Cardiac septum (tissue), 1 donor: ENCODE results near the gene MYO5B. TPM values are rescaled to one million over a fixed set of nuclear protein-coding genes. Genes with fewer than 3 reads are reported as not detected.

Experiments
- DNase-seq: peaks from one replicate; pipeline ENCODE4 v3.0.0-alpha.2; 2020; ENCODE audit warnings: low spot score
- intact Hi-C: fragments of 100-400 bp; cut with DNase I; formaldehyde crosslinking; loops from one replicate; pipeline ENCODE4 v1.14.0; 2022
- total RNA-seq: library from RNA; stranded (reverse); fragmentation: NEBNext Ultra II Directional; extraction: Animal tissue kit (Norgen Biotek cat#: 25700); gene quantifications from one replicate; pipeline ENCODE4 v1.2.1, GENCODE V29; 2021
- donor health status: DM: no; HTN: no; CAD: no.

The MYO5B gene
- total RNA-seq, 1 donor from 2014 or later = 5.2 TPM

DNA sequence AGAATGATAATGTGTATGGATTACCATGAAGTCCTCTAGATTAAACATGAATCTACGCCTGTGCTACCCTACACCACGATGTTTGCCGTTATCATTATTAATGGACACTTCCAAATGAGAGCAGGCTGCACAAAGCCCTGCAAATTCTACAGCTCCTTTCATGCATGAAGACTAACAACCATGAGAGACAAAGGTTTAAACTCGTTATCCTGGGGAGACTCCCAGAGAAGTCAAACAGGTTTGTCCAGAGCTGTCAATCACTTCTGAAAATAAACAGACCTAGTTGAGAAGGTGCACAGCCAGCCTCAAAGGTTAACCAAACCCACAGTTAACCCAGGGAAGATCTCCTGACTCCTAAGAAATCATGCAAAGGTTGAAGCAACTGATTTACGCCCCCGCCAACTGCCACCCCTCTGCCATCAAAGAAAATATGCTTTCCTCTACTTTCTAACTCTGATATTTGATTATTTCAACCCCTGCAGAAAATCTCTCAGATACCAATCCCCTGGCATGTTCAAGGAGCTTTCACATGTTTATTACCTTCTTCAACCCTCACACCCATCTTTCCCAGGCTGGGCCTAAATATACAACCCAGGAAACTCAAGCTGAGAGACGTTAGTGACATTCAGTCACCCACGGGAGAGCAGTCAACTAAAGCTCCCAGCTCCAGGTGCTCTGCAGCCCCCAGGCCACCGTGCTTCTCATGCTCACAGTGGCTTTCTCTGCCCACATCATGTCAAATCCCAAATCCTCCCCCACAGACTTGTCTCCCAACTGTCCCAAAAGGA is 35.9 kb downstream of the MYO5B start:
- no peak for DNase-seq
- intact Hi-C loops = no loop called here

DNA sequence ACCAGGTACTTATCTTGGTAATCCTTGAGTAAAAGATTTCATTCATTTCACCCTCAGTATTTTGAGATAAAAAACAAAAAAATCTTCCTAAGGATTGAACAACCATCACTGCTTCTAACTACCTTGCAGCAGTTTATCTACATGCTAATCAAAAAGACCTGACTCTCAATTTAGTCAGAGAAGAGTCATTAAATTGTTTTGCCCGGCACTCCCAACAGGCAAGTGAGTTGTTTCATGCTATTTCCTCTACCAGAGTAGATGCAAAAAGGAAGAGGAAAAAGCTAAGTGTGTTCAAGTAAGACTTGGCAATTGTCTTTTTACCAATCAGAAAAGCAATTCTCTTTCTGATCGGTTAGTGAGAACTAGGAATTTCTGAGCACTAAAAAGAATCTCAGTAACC is 39.5 kb downstream of the MYO5B start:
- intact Hi-C loops = no loop called here
- no peak for DNase-seq

DNA sequence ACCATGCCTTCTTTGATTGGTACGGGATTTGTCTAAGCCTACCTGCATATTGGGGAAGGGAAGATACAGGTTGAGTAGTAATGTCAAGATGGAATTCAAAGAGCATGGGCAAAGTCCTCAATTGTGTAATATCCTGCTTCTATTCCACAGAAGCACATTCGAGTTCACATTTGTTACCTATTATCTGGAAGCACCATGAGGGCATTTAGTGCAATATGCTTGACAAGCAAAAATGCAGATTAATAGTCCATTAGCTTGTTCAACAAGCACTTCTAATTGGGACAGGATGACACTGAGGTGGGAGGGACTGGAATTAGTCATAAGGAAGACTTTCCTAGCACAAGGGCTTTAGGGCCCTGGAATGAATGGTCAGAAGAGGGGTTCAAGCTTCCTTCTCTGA is 40.5 kb downstream of the MYO5B start:
- intact Hi-C loops = no loop called here
- DNase-seq = no peak

DNA sequence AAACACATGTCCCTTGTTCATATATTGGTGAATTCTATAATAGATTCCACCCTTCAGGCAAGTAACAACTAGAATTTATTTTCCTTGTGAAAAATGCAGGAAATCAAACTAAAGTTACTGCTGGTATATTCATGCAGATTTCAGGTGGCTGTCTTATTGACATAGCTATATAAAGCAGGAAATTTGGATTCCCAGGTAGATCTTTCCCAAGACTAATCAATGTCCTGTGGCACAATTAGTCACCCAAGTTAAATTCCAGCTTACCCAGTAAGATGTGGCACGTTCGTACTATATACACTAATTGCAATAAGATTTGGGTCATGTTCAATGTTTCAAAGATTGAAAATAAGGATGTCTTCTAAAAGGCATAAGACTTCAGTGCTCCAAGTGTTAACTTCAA is 42.0 kb downstream of the MYO5B start:
- intact Hi-C loops = no loop called here
- DNase-seq = no peak

DNA sequence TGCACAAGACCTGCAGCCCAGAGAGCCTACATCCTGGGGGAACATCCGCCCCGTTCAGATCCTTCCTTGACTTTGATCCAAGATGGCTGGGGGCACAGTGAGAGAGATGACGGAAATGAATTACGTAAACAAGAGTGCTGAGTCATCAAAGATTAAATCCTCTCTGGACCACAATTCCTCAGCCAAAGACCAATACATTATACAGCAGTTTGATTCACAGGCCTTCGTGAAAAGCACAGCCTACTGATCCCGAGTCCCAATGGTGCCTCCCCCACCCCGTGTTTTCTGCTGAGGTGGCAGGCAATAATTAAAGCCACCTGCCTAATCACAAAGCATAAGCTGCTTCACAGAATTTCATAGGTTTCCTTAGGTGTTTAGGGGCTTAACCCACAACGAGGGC is 43.0 kb downstream of the MYO5B start:
- no peak for DNase-seq
- intact Hi-C loops = no loop called here

DNA sequence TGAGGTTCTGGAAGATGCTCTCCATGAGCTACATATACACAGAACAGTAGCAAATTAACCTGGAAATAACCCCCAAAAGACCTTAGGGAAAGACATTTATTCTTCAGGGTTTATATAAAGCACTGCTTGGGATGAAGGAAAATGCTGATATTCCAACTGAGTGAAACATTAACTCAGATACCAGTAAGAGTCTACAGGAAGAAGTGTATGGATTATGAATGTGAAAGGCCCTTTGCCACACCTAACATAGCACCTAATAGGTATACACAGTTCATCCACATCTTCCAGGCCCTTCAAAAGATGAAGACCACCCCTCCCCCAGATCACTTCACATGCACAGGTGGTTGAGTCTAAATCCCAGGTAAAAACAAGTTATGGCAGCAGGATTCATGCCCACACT is 50.4 kb downstream of the MYO5B start:
- intact Hi-C loops = no loop called here
- no peak for DNase-seq

DNA sequence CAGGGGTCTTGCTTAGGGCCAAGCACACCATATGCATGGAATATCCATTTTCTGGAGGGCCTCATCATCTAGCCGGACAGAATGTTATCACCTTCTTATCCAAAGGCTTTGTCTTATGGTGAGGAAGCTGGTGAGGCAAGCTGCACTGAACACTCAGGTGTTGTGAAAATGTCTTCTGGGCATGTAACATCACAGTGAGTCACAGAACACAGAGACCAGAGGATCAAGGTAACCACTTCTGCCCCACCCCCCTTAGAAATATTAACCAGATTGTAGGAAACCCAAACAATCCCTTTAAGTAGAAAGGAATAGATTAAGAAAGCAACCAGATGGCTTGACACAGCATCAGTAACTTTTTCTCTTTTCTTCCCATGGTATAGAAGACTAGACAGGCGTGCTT is 51.1 kb downstream of the MYO5B start:
- intact Hi-C loops = no loop called here

DNA sequence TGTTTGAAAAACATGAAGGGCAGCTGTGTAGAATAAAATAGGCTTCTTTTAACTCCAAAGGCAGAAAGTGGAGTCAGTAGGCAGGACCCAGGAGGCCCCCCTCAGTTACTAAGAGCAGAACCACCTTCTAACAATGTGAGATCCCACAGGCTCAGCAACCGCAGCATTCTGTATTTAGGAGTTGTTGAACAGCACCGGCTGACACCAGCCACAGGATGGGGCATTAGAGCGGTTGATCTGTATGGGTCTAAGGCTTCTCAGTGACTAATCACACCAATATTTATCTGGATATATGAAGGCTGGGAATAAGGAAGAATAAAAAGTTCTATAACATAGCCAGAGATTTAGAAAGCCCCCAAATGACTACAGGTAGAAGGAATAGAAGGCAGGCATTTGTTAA is 51.7 kb downstream of the MYO5B start:
- DNase-seq = no peak
- intact Hi-C loops = no loop called here

More for the DNA sequence above, 51.1 kb downstream of the MYO5B start:
- no peak for DNase-seq

DNA sequence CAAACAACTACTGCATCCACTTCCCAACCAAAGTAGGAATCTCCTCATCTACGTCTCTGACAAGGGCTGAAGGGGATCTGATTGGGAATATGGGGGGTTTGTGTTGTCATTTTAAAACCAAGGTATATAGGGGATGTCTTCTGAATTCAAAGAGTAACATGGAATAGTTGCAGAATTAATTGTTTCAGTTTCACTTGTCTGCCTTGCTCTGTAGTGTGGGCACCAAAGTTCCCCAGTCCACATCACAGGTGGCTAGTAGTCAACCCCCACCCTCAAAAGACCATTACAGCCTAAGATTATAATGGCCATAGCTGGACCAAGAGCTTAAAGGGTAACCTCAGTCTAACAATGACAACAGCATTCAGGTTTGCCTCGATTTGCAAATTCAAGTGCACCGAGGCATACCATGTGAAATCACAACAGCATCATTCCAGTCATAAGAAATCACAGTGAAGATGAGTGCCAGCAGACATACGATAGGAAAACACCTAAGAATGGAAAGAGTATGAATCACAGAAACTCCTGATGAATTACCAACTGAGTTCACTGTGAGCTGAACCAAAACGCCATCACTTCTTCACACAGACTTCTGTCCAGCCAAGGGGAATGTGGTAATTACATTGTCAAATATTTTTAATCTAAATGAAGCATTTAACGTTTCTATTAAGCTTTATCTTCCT is 52.4 kb downstream of the MYO5B start:
- DNase-seq = no peak
- intact Hi-C loops = no loop called here

DNA sequence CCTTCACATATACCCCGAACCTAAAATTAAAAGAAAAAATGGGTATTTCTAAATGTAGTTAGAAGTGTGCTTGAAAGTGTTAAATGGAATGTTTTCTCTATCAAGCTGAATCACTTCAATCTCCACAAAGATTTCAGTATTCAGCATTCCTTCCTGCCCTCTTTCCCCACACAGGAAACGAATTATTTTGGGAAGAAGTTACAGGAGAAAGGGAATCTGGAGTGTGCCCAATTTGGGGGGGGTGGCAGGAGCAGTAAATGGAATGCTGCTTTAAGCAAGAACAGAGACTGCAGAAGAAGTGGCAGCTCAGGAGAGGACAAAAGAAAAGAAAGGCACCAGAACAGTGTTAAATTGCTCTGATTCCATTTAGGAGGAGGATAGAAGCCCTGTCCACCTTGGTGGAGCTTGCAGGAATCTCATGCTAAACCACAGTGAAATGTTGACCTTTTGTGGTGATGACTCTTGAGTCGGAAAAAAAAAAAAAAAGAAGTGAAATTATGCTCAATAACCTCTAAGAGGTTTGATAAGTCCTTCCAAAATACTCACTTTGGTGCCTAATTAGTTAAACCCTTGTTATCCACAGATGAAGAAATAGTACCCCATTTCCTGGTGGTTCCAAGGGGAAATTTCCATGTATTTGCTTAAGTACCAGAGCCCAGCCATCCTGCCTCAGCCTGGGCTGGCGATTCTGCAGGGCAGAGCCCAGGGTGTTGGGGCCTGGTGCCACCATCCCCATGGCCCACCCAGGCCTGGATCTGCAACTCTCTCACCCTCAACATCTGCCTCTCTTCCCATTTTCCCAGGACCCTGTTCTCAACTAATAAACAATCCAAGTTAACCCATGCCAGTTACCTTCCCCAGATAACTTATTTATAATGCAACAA is 56.5 kb downstream of the MYO5B start:
- intact Hi-C loops = no loop called here

DNA sequence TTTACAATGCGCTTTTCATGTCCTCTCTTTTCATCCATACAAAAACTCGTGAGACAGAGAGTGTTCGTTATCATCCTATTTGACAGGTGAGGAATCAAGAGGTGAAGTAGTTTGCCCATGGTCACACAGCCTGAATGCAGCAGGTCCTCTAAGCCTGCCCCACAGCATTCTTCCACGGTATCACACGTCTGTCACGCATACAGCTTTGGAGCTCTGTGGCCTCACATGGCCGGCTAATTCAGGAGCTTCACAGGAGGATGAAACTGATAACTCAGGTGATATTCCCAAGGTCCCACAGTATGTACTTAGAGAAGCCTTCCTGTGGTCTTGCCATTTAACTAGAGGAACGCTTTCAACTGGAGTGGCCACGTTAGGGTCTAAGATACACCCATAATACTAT is 59.0 kb downstream of the MYO5B start:
- no peak for DNase-seq
- intact Hi-C loops = no loop called here

More for the DNA sequence above, 56.5 kb downstream of the MYO5B start:
- DNase-seq = no peak

DNA sequence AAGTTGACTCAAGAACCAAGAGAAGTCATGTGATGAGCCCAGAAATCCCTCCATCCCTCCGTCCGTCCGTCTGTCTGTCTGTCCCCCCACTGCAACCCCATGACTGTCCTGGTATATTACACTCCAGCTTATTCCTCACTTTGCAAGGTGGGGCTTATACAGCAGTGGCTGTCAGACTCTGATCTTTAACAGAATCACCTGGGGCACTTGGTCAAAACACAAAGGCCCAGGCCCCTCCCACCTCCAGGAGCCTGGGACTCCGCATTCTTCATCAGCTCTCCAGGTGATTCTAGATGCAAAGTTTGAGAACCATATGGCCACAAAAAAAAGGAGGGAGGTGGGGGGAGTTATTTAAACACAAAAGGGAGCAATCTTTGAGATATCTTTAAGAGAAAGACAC is 61.4 kb downstream of the MYO5B start:
- no peak for DNase-seq
- intact Hi-C loops = no loop called here

DNA sequence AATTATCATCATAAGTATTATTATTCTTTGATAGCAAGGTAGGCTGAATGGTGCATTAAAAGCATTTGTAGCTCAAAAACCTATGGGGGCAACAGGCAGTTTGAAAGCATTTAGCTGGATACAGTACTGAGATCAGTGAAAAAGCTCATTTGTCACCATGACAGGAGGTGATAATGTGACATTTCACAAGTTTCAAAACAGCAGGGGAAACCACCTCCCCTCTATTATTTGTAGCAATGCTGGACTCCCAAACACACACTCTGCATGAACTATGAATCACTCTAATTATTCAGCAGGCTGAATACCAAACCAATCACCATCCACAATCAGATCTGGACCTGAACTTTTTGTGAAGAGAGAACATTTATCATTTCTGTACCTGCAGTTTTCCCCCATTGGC is 63.4 kb downstream of the MYO5B start:
- intact Hi-C loops = no loop called here
- DNase-seq = no peak

DNA sequence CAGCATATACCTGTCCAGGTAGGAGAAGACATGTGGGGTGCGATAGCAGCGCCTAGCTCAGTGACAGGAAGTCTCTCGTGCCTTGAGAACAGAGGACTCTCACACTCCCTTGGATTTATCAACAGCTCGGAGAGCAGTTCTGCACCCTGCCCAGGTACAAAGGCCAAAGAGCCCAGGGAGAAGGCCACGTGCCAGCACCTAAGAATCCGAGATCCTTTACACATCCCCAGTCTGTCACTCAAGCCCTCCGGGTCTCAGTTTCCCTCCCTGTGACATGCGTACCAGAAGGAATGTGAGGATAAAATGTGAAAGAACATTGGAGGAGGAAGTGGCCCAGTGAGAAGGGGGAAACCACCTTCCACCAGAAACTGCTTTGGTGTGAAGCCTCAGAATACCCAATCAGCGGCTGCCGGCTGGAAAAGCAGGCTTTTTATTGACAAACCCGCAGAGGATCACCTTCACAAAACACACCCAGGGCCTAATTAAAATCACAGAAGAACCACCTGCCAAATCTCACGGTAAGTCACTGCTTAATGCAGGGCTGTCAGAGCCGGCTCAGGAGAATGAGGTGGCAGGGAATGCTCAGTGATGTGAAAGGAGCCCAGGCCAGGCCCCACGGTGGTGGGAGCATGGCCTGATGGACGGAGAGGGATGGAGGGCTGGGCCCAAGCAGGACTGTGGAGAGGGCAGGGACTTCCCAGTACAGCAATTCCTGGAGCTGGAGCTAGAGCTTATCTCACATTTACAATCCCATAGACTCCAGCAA is 66.3 kb downstream of the MYO5B start:
- DNase-seq = no peak
- intact Hi-C loops = no loop called here

DNA sequence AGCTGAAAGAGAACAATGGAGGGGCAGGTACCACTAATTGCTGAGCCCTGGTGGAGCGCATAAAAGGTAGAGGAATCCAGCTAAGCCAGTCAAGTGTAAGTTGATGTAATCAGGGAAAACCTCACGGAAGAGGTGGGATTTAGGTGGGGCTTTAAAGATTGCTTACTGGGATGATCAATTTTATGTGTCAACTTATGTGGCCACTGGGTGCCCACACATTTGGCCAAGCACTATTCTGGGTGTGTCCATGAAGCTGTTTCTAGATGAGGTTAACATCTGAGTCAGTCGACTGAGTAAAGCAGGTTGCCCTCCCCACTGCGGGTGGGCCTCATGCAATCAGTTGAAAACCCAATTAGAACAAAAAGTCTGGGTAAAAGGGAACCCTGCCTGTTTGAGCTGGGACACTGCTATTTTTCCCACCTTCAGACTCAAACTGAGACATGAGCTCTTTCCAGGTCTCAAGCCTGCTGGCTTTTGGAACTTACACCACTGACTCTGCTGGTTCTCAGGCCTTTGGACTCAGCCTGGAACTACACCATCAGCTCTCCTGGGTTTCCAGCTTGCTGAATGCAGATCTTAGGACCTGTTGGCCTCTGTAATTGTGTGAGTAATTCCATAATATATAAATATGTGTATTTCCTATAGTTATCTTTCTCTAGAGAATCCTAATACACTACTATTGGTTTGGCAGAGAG is 67.3 kb downstream of the MYO5B start:
- DNase-seq = no peak
- intact Hi-C loops = no loop called here

DNA sequence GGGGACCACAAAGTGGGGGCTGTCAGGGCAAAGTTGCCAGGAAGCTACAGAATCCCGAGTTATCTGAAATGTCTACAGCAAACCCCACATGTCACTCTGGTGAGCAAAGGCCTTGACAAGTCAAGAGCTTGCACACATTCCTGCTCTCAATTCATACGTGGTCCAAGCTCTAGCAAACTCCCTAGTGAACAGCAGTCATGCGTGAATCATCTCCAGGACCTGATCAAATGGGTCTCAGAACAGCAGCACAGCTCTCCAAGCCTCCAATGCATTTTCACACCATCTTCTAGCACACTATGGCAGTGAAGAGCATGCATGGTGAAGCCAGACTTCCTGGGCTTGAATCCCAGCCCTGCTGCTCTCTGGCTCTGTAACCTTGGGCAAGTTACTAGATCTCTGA is 68.5 kb downstream of the MYO5B start:
- intact Hi-C loops = no loop called here
- DNase-seq = no peak

DNA sequence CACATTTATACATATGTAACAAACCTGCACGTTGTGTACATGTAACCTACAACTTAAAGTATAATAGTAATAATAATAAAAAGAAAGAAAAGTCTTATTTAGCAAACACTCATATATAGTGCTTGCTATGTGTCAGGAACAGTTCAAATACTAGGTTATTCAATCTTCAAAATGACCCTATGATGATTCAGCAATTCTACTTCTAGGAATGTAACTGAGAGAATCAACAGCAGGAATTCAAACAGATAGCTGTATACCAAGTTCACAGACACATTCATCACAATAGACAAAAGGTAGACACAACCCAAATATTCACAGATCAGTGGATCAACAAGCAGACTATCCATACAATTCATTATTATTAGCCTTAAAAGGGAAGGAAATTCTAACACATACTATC is 69.5 kb downstream of the MYO5B start:
- intact Hi-C loops = no loop called here
- DNase-seq = no peak

DNA sequence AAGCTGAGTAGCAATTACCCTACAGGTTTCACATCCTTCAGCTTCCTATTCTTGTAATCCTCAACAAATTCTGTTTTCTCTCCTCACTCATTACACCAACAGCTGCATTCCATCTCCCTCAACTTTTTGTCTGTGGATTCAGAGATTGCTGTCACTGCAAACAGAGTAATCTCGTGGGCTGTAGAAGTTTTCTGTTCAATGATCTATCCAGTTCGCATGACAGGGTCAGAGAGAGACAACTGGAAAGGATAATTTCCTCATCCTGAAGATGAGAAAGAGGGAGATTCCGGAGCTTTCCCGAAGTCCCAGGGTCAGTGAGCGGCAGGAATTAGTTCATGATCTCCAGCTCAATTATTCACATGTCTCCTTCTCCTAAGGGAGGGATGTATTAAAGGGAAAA is 75.7 kb downstream of the MYO5B start:
- intact Hi-C loops = no loop called here

DNA sequence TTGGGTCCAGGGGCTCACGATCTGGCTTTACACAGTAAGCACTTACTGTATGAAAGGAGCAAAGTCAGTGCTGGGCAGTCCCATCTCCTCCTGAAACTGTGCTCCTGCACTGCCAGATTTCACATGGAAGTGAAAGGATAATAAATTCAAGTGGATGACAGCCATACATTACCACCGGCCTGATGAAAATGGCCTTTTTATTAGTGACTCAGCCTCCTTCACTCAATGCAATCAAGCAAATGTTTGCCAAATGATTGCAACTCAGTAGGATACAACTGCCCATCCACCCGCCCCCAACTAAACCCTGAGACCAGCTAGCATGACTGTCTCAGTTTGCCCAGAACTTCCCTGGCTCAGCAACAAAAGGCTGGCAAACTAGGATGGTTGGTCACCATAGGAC is 77.1 kb downstream of the MYO5B start:
- intact Hi-C loops = no loop called here
- no peak for DNase-seq

More for the DNA sequence above, 75.7 kb downstream of the MYO5B start:
- no peak for DNase-seq
